GM12864 (cell line): Measurements from ENCODE around the gene RAB35.
"Not testable (repeated sequence)": the region's sequence is repeated elsewhere in the genome, so short reads cannot be mapped to it uniquely, and the experiment has no call there.

Source experiments
- DNase-seq: peaks from one replicate; pipeline ENCODE4 v3.0.0-alpha.2; 2011; ENCODE audit warnings: low read depth
- H3K4me3 ChIP-seq: 2 replicates; pipeline ENCODE4 v1.5.1; 2011; ENCODE audit warnings: mild to moderate bottlenecking, low read depth, low read length, control low read depth
- TF ChIP-seq, protein P1 (sequence below): IDR thresholded peaks from 2 replicates; pipeline ENCODE4 v1.5.1; 2011; ENCODE audit warnings: low read depth, mild to moderate bottlenecking, moderate library complexity, low read length, control low read depth, inconsistent platforms; ENCODE audit errors: missing control alignments

RAB35 gene

DNA sequence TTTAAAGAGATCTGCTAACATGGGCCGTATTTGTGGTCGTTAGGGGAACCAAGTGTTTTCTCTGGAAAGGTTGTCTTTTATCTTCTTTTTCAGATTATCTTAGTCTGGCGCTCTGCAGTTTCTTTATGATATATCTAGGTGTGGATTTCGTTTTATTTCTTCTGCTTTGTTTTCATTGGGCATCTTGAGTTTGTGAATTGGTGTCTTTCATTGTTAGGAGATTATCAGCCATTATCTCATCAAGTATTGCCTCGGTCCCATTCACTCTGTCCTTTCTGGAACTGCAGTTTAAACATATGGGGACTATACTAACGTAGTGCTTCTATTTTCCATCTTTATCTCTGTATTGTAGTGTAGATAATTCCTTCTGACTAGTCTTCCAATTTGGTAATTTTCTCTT, 67.1 kb downstream of the RAB35 start:
- TF ChIP-seq, protein P1, sequence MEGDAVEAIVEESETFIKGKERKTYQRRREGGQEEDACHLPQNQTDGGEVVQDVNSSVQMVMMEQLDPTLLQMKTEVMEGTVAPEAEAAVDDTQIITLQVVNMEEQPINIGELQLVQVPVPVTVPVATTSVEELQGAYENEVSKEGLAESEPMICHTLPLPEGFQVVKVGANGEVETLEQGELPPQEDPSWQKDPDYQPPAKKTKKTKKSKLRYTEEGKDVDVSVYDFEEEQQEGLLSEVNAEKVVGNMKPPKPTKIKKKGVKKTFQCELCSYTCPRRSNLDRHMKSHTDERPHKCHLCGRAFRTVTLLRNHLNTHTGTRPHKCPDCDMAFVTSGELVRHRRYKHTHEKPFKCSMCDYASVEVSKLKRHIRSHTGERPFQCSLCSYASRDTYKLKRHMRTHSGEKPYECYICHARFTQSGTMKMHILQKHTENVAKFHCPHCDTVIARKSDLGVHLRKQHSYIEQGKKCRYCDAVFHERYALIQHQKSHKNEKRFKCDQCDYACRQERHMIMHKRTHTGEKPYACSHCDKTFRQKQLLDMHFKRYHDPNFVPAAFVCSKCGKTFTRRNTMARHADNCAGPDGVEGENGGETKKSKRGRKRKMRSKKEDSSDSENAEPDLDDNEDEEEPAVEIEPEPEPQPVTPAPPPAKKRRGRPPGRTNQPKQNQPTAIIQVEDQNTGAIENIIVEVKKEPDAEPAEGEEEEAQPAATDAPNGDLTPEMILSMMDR: no peak
- DNase-seq: no peak
- H3K4me3 ChIP-seq: no peak overlapping the region

GRCh38 chr12:120048263-120048662, 68.3 kb downstream of the RAB35 start:
- TF ChIP-seq, protein P1: no peak
- no peak for DNase-seq
- no peak overlapping the region for H3K4me3 ChIP-seq

GRCh38 chr12:120047072-120047471, 69.5 kb downstream of the RAB35 start:
- no peak overlapping the region for H3K4me3 ChIP-seq
- DNase-seq: no peak
- TF ChIP-seq, protein P1: no peak

DNA sequence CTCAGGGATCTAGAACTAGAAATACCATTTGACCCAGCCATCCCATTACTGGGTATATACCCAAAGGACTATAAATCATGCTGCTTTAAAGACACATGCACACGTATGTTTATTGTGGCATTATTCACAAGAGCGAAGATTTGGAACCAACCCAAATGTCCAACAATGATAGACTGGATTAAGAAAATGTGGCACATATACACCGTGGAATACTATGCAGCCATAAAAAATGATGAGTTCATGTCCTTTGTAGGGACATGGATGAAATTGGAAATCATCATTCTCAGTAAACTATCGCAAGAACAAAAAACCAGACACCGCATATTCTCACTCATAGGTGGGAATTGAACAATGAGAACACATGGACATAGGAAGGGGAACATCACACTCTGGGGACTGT, 71.2 kb downstream of the RAB35 start:
- not testable (repeated sequence) for DNase-seq, H3K4me3 ChIP-seq
